Ascending aorta (tissue), 2 donors: ENCODE measurements around the gene SLC25A39. TPM values are rescaled to one million over a fixed set of nuclear protein-coding genes. Genes with fewer than 3 reads are reported as not detected.

Source experiments
- DNase-seq, 2 donors: peaks; one replicate each; pipeline ENCODE4 v3.0.0-alpha.2; 2019; ENCODE audit warnings: low spot score in 2 of 2
- H3K27ac ChIP-seq, 2 donors: fragments of 200-600 bp; sonication (generic); one replicate each; pipeline ENCODE4 v1.5.1; 2016 to 2017; ENCODE audit warnings: mild to moderate bottlenecking in 1 of 2
- H3K27me3 ChIP-seq: fragments of 200-600 bp; sonication (generic); one replicate; pipeline ENCODE4 v1.5.1; 2017
- H3K36me3 ChIP-seq, 2 donors: fragments of 200-600 bp; sonication (generic); one replicate each; pipeline ENCODE4 v1.5.1; 2016
- H3K4me1 ChIP-seq, 2 donors: fragments of 200-600 bp; sonication (generic); one replicate each; pipeline ENCODE4 v1.5.1; 2016 to 2017; ENCODE audit warnings: mild to moderate bottlenecking in 1 of 2
- H3K4me3 ChIP-seq, 2 donors: fragments of 200-600 bp; sonication (generic); one replicate each; pipeline ENCODE4 v1.5.1; 2016 to 2017; ENCODE audit warnings: mild to moderate bottlenecking in 1 of 2
- H3K9me3 ChIP-seq, 2 donors: fragments of 200-600 bp; sonication (generic); one replicate each; pipeline ENCODE4 v1.5.1; 2016
- CTCF ChIP-seq, 3 experiments: fragments of 200-600 bp in 2 of 3; fragments of 450-650 bp in 1 of 3; sonication (generic) in 2 of 3; IDR thresholded peaks; one replicate each; pipeline ENCODE4 v1.5.1; 2016 to 2019; ENCODE audit warnings: antibody characterized with exemption in 3 of 3, mild to moderate bottlenecking in 1 of 3, moderate library complexity in 1 of 3
- intact Hi-C: fragments of 100-400 bp; cut with DNase I; formaldehyde crosslinking; loops from one replicate; pipeline ENCODE4 v1.15.1; 2023
- total RNA-seq: library from RNA; depleted of rRNA; stranded (reverse); fragments of >200 nt; gene quantifications from one replicate; pipeline ENCODE4 v1.1.0, GENCODE V29; 2016

SLC25A39 gene
- total RNA-seq, 1 donor from 2014 or later, result 182 TPM

- Histone ChIP-seq H3K27ac (peak overlapping the region in 1 of 2 donors; percentile 18), H3K9me3 (no peaks in the 10 kb centered on the region), H3K4me3 (no peak overlapping the region), H3K4me1 (no peaks in the 10 kb centered on the region), H3K27me3 (no peaks in the 10 kb centered on the region), H3K36me3 (no peaks in the 10 kb centered on the region)
- no peak for TF ChIP-seq CTCF (IDR thresholded peaks at IDR 0.05)
- peak; percentile 54 to 84 for DNase-seq
- intact Hi-C loops, result no loop called here
These were observed 44.8 kb downstream of the SLC25A39 start for GRCh38 chr17:44279666-44280391.

- Histone ChIP-seq H3K9me3 (no peaks in the 10 kb centered on the region), H3K36me3 (no peaks in the 10 kb centered on the region), H3K27ac (peak overlapping the region in 1 of 2 donors; percentile 18), H3K27me3 (no peaks in the 10 kb centered on the region), H3K4me3 (no peak overlapping the region), H3K4me1 (no peaks in the 10 kb centered on the region)
- DNase-seq, result no peak
- intact Hi-C loops, result no loop called here
- TF ChIP-seq CTCF (IDR thresholded peaks at IDR 0.05), result no peak
These were observed 45.3 kb downstream of the SLC25A39 start for GRCh38 chr17:44279346-44279665.

- Histone ChIP-seq H3K27me3 (no peaks in the 10 kb centered on the region), H3K9me3 (no peaks in the 10 kb centered on the region), H3K4me1 (no peaks in the 10 kb centered on the region), H3K36me3 (no peaks in the 10 kb centered on the region), H3K27ac (no peak overlapping the region), H3K4me3 (no peak overlapping the region)
- intact Hi-C loops, result no loop called here
- no peak for DNase-seq
- no peak for TF ChIP-seq CTCF (IDR thresholded peaks at IDR 0.05)
These were observed 46.6 kb downstream of the SLC25A39 start for GRCh38 chr17:44277976-44278375.

DNA sequence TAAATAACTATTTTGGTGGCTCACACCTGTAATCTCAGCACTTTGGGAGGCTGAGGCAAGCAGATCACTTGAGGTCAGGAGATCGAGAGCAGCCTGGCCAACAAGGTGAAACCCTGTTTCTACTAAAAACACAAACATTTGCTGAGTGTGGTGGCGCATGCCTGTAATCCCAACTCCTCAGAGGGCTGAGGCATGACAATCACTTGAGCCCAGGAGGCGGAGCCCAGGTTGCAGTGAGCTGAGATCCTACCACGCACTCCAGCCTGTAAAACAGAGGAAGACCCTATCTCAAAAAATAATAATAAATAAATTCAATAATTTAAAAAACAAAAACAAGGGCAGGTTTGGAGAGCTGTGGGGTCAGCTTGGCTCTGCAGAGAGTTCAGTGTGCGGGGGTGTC lies 51.0 kb downstream of the SLC25A39 start:
- intact Hi-C loops, result no loop called here
- Histone ChIP-seq H3K4me1 (no peaks in the 10 kb centered on the region), H3K27me3 (no peaks in the 10 kb centered on the region), H3K4me3 (no peak overlapping the region), H3K27ac (no peak overlapping the region), H3K36me3 (no peaks in the 10 kb centered on the region), H3K9me3 (no peaks in the 10 kb centered on the region)
- no peak for TF ChIP-seq CTCF (IDR thresholded peaks at IDR 0.05)
- no peak for DNase-seq

DNA sequence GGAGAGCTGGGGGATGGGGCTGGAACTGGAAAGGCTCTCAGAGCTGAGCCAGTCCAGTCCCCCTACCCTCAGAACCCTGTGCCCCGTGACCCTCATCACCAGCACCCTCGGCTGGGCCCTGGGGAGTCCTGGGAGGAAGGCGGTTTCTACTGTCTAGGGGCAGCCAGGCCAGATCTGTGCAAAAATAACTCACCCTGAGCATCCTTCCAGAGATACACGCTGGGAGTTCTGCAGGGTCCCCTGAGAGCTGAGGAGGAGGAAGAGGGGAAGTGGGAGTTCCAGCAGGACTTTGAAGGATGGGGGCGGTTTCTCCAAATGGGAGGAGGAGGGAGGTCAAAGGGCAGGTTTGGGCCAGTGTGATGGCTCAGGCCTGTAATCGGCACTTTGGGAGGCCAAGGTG lies 51.7 kb downstream of the SLC25A39 start:
- no peak for DNase-seq
- Histone ChIP-seq H3K4me3 (no peak overlapping the region), H3K36me3 (no peaks in the 10 kb centered on the region), H3K4me1 (no peaks in the 10 kb centered on the region), H3K27me3 (no peaks in the 10 kb centered on the region), H3K27ac (no peak overlapping the region), H3K9me3 (no peaks in the 10 kb centered on the region)
- TF ChIP-seq CTCF (IDR thresholded peaks at IDR 0.05), result no peak
- intact Hi-C loops, result no loop called here
